ENCODE data around the gene TP53.
"Not testable (repeated sequence)": the region's sequence is repeated elsewhere in the genome, so short reads cannot be mapped to it uniquely, and the experiment has no call there.

Gene TP53

GRCh38 chr17:7629939-7630571, 57.2 kb downstream of the TP53 start, which contains the start of gene SHBG:
Gene SHBG, plus strand, starts transcription at chr17:7630135. Its CDS starts 38 bp downstream, at chr17:7630173.
- DNase-seq, result no peak

GRCh38 chr17:7627250-7628121, 59.8 kb downstream of the TP53 start, which contains the start of gene SAT2:
Gene SAT2, minus strand, starts transcription at chr17:7627821. Its CDS starts 186 bp downstream, at chr17:7627635.
- peak; percentile 91 for DNase-seq

GRCh38 chr17:7626956-7627249, 60.4 kb downstream of the TP53 start:
- DNase-seq, result no peak

GRCh38 chr17:7626307-7626706, 61.0 kb downstream of the TP53 start:
- no peak for DNase-seq

GRCh38 chr17:7625749-7626148, 61.5 kb downstream of the TP53 start:
- DNase-seq, result not testable (repeated sequence)

- no peak for DNase-seq
Observed at GRCh38 chr17:7623661-7624060, 63.6 kb downstream of the TP53 start.

GRCh38 chr17:7620835-7621234, 66.5 kb downstream of the TP53 start:
- no peak for DNase-seq

- no peak for DNase-seq
Observed at GRCh38 chr17:7618608-7619007, 68.7 kb downstream of the TP53 start.

All from T1000 (cell line).